Mesodermal cell (in vitro differentiated cells): Measurements from ENCODE around the gene PRRX2.

Experiments
- H3K27ac ChIP-seq: 2 replicates; pipeline ENCODE4 v1.7.0; 2013; ENCODE audit warnings: mild to moderate bottlenecking, low read depth, low read length, moderate library complexity; ENCODE audit not compliant: severe bottlenecking
- H3K36me3 ChIP-seq: 2 replicates; pipeline ENCODE4 v1.7.1; 2013; ENCODE audit warnings: mild to moderate bottlenecking, low read length, moderate library complexity; ENCODE audit not compliant: control insufficient read depth, insufficient read depth
- H3K4me1 ChIP-seq: one replicate; pipeline ENCODE4 v1.7.1; 2013; ENCODE audit warnings: mild to moderate bottlenecking, low read length; ENCODE audit not compliant: insufficient read depth, control insufficient read depth, poor library complexity, severe bottlenecking
- H3K4me3 ChIP-seq: 2 replicates; pipeline ENCODE4 v1.7.0; 2013; ENCODE audit warnings: low read length, control low read depth, mild to moderate bottlenecking; ENCODE audit not compliant: insufficient read depth, poor library complexity, severe bottlenecking; ENCODE audit errors: extremely low read depth
- H3K9me3 ChIP-seq: 2 replicates; pipeline ENCODE4 v1.7.1; 2013; ENCODE audit warnings: mild to moderate bottlenecking, low read length, moderate library complexity; ENCODE audit not compliant: control insufficient read depth
- WGBS, 2 experiments: methylation state at CpG; one replicate each; pipeline ENCODE4 v1.1.5; 2013; ENCODE audit warnings: missing lambda C conversion rate in 2 of 2; ENCODE audit not compliant: insufficient coverage in 2 of 2; 5-methylcytosine and 5-hydroxymethylcytosine counted together

PRRX2 gene

DNA sequence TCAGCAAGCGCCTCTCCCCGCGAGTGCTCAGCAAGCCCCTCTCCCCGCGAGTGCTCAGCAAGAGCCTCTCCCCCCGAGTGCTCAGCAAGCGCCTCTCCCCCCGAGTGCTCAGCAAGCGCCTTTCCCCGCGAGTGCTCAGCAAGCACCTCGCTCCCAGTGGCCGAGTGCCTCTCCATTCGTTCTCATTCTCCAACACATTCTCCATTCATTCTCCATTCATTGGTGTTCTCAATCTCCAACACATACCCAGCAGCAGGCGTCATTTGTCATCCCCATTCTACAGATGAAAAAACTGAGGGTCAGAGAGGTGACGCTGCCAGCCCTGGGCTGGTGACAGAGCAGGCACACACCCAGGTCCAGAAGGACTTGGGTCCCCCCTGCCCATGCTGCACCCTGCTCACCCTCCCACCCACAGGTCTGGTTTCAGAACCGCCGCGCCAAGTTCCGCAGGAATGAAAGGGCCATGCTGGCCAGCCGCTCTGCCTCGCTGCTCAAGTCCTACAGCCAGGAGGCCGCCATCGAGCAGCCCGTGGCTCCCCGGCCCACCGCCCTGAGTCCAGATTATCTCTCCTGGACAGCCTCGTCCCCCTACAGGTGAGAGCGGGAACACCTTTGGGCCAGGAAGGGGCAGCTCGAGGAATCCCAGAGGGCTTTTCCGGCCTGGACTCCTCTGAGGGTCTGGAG, 54.9 kb downstream of the PRRX2 start:
- H3K9me3 ChIP-seq: no peaks in the 10 kb centered on the region
- H3K4me1 ChIP-seq: no peaks in the 10 kb centered on the region
- no peak overlapping the region for H3K27ac ChIP-seq
- 80 to 90% methylated on average over 29 to 31 of the region's 31 CpGs for WGBS, 2 experiments
- H3K36me3 ChIP-seq: no peaks in the 10 kb centered on the region
- H3K4me3 ChIP-seq: no peak overlapping the region

DNA sequence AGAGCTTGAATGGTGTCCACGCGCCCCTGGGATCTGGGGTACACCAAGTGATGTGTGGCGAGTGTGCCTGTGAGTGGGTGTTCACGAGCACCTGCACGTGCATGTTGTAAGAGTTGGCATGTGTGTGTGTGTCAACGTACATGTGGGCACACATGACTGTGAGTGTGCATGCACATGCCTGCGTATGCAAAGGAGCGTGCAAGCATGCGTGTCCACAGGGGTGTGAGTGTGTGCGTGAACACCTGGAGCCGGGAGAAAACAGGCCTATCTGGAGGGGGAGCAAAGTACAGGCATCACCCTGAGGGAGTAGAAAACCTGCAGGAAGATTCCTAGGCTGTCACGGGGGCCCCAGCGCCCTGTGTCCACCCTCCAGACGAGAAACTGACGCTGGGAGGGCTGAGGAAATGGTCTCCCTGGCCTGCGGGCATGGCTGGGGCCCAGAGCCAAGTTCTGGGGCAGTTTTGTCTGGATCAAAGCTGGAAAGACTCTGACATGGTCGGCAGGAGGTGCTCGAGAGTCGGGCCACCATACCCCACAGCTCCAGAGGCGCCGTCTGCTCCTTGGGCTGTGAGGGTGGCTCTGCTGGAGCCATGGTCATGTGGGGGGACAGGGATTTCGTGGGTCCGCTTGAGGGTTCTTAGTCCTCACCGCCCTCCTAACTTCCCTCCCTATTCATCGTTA, 55.6 kb downstream of the PRRX2 start:
- 87 to 95% methylated on average over 21 to 22 of the region's 25 CpGs for WGBS, 2 experiments
- Histone ChIP-seq H3K4me3 (no peak overlapping the region), H3K27ac (no peak overlapping the region), H3K4me1 (no peaks in the 10 kb centered on the region), H3K36me3 (no peaks in the 10 kb centered on the region), H3K9me3 (no peaks in the 10 kb centered on the region)

DNA sequence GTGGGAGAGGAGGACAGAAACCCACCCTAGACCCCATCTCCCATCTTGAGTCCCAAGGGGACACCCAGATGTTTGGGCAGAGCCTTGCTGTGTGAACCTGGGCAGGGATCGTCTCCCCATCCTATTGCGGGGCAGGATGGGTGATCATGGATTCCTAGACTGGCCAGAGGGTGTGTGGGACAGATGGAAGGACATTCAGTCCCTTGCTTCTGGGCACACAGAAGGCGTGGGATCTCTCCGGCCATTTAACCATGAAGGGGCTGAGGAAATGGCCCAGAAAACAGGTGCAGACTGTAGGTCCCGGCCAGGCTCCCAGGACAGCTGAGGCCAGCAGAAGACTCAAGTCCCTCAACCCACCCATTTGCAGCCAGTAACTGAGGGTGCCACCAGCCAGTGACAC, 57.5 kb downstream of the PRRX2 start:
- H3K4me3 ChIP-seq: no peak overlapping the region
- WGBS, 2 experiments: 89 to 95% methylated on average over 4 to 5 of the region's 5 CpGs
- H3K4me1 ChIP-seq: no peaks in the 10 kb centered on the region
- no peaks in the 10 kb centered on the region for H3K9me3 ChIP-seq
- no peak overlapping the region for H3K27ac ChIP-seq
- H3K36me3 ChIP-seq: no peaks in the 10 kb centered on the region

DNA sequence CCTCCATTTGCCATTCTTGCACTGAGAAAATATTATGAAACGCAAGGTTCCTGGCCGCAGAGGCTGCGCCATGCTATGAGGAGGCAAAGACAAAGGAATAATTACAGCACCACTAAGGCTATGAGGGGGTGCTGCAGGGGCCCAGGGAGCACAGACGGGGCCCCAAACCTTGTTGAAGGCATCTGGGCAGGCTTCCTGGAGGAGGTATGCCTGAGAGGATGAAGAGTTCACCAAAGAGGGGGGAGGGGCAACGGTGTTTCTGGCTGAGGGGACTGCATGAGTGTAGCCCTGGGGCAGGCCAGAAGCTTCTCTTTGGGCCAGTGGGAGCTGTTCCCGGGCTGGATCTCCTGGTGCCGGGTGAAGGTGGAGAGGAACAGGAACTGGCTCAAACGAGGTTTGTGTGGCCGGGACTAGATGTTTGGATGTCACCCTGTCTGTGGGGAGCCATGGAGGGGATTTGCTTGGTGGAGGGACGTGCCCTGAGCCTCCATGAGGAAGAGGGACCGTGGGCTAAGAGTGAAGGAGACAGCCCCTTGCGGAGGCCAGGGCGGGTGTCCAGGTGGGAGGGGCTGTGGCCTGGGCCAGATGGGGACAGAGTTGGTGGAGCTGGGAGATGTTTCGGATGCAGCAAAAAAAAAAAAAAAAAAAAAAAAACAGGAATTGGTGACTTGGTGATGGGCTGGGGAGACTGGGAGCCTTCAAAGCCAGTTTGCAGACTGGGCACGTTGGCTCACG, 59.2 kb downstream of the PRRX2 start:
- no peaks in the 10 kb centered on the region for H3K4me1 ChIP-seq
- H3K36me3 ChIP-seq: no peaks in the 10 kb centered on the region
- H3K9me3 ChIP-seq: no peaks in the 10 kb centered on the region
- no peak overlapping the region for H3K27ac ChIP-seq
- 91 to 95% methylated on average over 15 to 16 of the region's 16 CpGs for WGBS, 2 experiments
- H3K4me3 ChIP-seq: no peak overlapping the region

DNA sequence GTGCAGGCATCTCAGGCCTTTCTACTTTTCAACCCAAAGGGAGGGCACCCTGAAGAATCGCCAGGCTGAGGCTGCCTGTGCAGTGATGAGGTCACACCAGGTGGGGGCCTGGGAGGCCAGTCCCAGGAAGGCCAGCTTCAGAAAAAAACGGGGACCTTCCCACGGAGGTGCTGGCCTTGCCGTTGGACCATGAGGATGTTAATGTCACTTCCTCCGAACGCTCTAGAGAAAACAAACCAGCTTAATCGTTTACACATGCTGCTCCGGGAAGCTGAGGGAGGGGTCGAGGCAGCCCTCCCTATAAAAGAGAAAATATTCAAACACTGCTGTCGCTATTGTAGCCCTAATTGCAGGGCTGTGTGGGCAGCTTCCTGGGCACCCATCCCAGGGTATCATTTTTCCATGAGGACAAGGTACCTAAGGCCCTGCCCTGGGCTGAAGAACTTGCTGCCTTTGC, 60.4 kb downstream of the PRRX2 start:
- H3K27ac ChIP-seq: no peak overlapping the region
- H3K4me1 ChIP-seq: no peaks in the 10 kb centered on the region
- no peaks in the 10 kb centered on the region for H3K9me3 ChIP-seq
- no peaks in the 10 kb centered on the region for H3K36me3 ChIP-seq
- 78 to 82% methylated on average over 7 to 8 of the region's 10 CpGs for WGBS, 2 experiments
- no peak overlapping the region for H3K4me3 ChIP-seq

DNA sequence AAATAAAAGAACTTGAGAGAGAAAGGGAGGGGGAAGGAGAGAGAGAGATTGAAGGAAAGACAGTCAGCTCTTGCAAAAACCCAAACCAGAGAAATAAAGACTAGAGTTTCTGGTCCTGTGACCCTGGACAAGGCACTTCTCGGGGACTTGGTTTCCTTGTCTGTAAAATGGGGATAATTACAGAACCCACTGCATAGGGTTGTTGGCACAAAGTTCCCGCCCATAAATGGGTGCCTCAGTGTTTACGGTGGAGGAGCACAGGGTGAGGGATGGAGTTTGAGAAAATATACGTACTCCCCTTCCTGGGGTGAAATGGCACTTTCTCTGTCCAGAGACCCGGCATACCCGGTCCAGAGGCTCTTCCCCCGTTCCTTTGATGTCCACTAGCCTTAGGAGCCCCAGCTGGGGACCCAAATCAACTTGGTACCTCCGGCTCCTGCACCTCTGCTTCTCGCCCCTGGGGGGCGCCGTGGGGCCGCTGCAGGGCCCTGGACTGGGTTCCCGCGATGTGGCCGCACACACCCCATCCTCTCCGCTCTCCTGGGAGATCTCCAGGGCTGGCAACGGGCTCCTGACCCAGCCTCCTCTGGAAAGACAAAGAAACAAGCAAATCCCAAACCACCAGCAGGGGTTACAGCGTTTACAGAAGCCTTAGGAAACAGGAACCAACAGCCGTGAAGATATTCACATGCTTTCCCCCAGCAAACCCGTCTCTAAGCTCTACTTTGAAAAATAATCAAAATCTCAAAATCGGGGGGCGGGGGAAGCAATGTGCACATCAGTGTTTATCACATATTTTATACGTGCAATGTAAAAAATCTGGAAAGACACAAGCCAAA, 61.1 kb downstream of the PRRX2 start:
- WGBS, 2 experiments: 25 to 29% methylated on average over 15 to 20 of the region's 23 CpGs
- Histone ChIP-seq H3K4me3 (no peak overlapping the region), H3K36me3 (no peaks in the 10 kb centered on the region), H3K4me1 (no peaks in the 10 kb centered on the region), H3K9me3 (no peaks in the 10 kb centered on the region), H3K27ac (no peak overlapping the region)

DNA sequence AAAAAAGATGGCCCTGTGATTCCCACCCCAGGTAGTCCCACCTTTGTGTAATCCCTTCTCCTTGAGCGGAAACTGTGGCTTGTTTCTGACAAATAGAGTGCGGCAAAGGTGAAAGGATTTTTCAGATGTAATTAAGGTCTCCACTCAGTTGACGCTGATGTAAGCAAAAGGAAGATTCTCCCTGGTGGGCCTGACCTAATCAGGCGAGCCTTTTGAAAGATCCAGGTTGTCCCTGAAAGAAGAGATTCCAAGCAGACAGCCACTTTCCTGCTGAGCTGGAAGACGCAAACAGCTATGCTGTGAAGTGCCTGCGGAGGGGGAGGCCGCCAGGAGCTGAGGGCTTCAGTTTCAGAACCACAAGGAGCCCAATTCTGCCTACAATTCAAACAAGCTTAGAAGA, 63.3 kb downstream of the PRRX2 start:
- no peak overlapping the region for H3K4me3 ChIP-seq
- H3K36me3 ChIP-seq: no peaks in the 10 kb centered on the region
- WGBS, 2 experiments: 81 to 87% methylated on average over 5 to 6 of the region's 7 CpGs
- no peak overlapping the region for H3K27ac ChIP-seq
- H3K4me1 ChIP-seq: no peaks in the 10 kb centered on the region
- H3K9me3 ChIP-seq: no peaks in the 10 kb centered on the region

DNA sequence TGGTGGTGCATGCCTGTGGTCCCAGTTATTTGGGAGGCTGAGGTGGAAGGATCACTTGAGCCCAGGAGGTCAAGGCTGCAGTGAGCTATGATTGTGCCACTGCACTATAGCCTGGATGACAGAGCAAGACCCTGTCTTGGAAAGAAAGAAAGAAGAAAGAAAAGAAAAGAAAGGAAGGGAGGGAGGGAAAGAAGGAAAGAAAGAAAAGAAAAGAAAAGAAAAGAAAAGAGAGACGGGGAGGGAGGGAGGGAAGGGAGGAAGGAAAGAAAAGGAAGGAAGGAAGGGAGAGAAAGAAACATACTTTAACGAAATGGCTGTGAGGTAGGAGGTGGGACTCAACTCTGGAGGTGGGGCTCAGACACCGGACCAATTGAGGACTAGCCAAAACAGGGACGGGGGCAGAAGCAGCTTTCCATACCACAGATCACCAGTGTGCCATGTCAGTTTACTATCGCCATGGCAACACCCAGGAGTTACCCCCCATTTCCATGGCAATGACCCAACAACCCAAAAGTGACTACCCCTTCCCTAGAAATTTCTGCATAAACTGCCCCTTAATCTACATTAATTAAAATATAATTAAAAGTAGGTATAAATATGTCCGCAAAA, 66.1 kb downstream of the PRRX2 start:
- Histone ChIP-seq H3K27ac (no peak overlapping the region), H3K9me3 (no peaks in the 10 kb centered on the region), H3K4me1 (no peaks in the 10 kb centered on the region), H3K36me3 (no peaks in the 10 kb centered on the region), H3K4me3 (no peak overlapping the region)
- WGBS, 2 experiments: 52 to 62% methylated on average over 5 of the region's 6 CpGs

DNA sequence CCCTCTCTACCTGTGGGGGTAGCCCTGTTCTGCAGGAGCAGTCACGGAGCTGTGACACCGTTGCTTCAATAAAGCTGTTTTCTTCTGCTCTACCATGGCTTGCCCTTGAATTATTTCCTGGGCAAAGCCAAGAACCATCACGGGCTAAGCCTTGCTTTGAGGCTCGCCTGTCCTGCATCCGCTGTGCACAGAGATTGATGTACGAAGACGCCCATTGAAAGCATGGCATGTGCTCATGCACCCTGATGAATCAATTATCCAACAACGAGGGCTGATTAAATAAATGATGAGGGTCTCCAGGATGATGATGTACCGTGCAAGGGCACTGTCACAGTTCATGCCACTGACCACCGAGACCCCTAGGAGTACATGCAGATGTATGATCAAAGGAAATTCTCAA, 66.7 kb downstream of the PRRX2 start:
- Histone ChIP-seq H3K36me3 (no peaks in the 10 kb centered on the region), H3K27ac (no peak overlapping the region), H3K9me3 (no peaks in the 10 kb centered on the region), H3K4me3 (no peak overlapping the region), H3K4me1 (no peaks in the 10 kb centered on the region)
- 91 to 94% methylated on average over 10 of the region's 10 CpGs for WGBS, 2 experiments
